Ovary (tissue), 9 donors: Measurements from ENCODE around the gene QPCT. TPM values are rescaled to one million over a fixed set of nuclear protein-coding genes. Genes with fewer than 3 reads are reported as not detected.
A peak's percentile ranks its signal among the peaks of the same experiment; 100 is the strongest.

Experiments
- DNase-seq, 5 donors: peaks; one replicate each; pipeline ENCODE4 v3.0.0-alpha.2; 2019 to 2020
- H3K27ac ChIP-seq, 2 donors: fragments of 200-600 bp; one replicate each; pipeline versions ENCODE4 v1.5.1 to v1.8.0; 2019 to 2022
- H3K27me3 ChIP-seq: fragments of 200-600 bp; one replicate; pipeline ENCODE4 v1.8.0; 2022
- H3K36me3 ChIP-seq: fragments of 200-600 bp; sonication (generic); one replicate; pipeline ENCODE4 v1.5.1; 2019
- H3K4me1 ChIP-seq: one replicate; pipeline ENCODE4 v1.8.1; 2013; ENCODE audit warnings: mild to moderate bottlenecking, moderate library complexity; ENCODE audit not compliant: insufficient read depth
- H3K4me3 ChIP-seq: fragments of 200-600 bp; sonication (generic); one replicate; pipeline ENCODE4 v1.5.1; 2017
- H3K9me3 ChIP-seq, 2 donors: fragments of 200-600 bp in 1 of 2; sonication (generic) in 1 of 2; one replicate each; pipeline versions ENCODE4 v1.5.1 to v1.8.1; 2013 to 2019; ENCODE audit warnings: mild to moderate bottlenecking in 1 of 2, moderate library complexity in 1 of 2
- CTCF ChIP-seq, 3 donors: fragments of 450-650 bp in 2 of 3; fragments of 200-600 bp in 1 of 3; IDR thresholded peaks; one replicate each; pipeline versions ENCODE4 v1.5.1 to v1.8.0; 2016 to 2022; ENCODE audit warnings: antibody characterized with exemption in 3 of 3, mild to moderate bottlenecking in 1 of 3
- EP300 ChIP-seq: sonication (generic); formaldehyde crosslinking; IDR thresholded peaks from one replicate; pipeline ENCODE4 v1.6.1; 2017; ENCODE audit warnings: antibody characterized with exemption
- POLR2A ChIP-seq: fragments of 450-650 bp; IDR thresholded peaks from one replicate; pipeline ENCODE4 v1.6.1; 2017; ENCODE audit warnings: antibody characterized with exemption, mild to moderate bottlenecking, moderate library complexity
- WGBS, 3 donors: extraction: QIAGEN DNeasy Blood & Tissue Kit in 1 of 3; methylation state at CpG; one replicate each; pipeline versions ENCODE4 v1.1.5 to v1.1.7; 2013 to 2017; 5-methylcytosine and 5-hydroxymethylcytosine counted together
- intact Hi-C, 4 donors: fragments of 100-400 bp; cut with DNase I; formaldehyde crosslinking; loops; one replicate each; pipeline versions ENCODE4 v1.11.0 to v1.15.1; 2022 to 2023
- polyA plus RNA-seq, 2 donors: library from polyadenylated mRNA; stranded (reverse); fragments of 200-250 nt in 1 of 2; fragments of 350-450 nt in 1 of 2; fragmentation: Illumina TruSeq in 1 of 2; extraction: RNeasy Lipid Tissue Mini Kit (QIAGEN cat#74804) in 1 of 2; gene quantifications; one replicate each; pipeline ENCODE4 v1.2.3, GENCODE V29; 2013 to 2014
- total RNA-seq, 7 donors: library from RNA; depleted of rRNA in 2 of 7; stranded (reverse); fragments of >200 nt in 2 of 7; fragmentation: NEBNext Ultra II Directional in 3 of 7; extraction: Animal tissue kit (Norgen Biotek cat#: 25700) in 3 of 7; gene quantifications; one replicate each; pipeline versions ENCODE4 v1.1.0 to v1.2.4, GENCODE V29; 2016 to 2023
- donor health status: DM: no; HTN: no; CAD: no; lungs with moderate emphysema.
- donor health status: DM: no; HTN: no; CAD: no.
- donor health status: Bipolar disorder and iron deficiency.
- donor health status: DM: yes; HTN: yes; CAD: no.
- donor health status: DM: no; HTN: no; CAD: no.
- donor health status: DM: yes; HTN: yes; CAD: no.

Gene QPCT
- total and polyA plus RNA-seq, 9 donors: 0.35 to 17.7 (median 1.5) TPM

- no peaks in the 10 kb centered on the region for H3K9me3 ChIP-seq
- WGBS, 3 donors: 0% methylated on average over 2 of the region's 2 CpGs
- intact Hi-C loops: no loop called here
- peak overlapping the region; percentile 18 to 93 for H3K27ac ChIP-seq
- H3K4me1 ChIP-seq: peaks cover 2% of the 10 kb centered on the region
- no peaks in the 10 kb centered on the region for H3K36me3 ChIP-seq
- TF ChIP-seq CTCF (IDR thresholded peaks at IDR 0.05) (no peak), EP300 (no peak), POLR2A (no peak)
- no peak overlapping the region for H3K4me3 ChIP-seq
- H3K27me3 ChIP-seq: no peaks in the 10 kb centered on the region
- DNase-seq: peak in 3 of 5 donors; percentile 33 to 59 (median 35)
Measured at GRCh38 chr2:37326285-37326684, 18.1 kb upstream of the QPCT start.

- H3K4me1 ChIP-seq: peaks cover 2% of the 10 kb centered on the region
- no peaks in the 10 kb centered on the region for H3K27me3 ChIP-seq
- intact Hi-C loops: no loop called here
- peak overlapping the region in 1 of 2 donors; percentile 93 for H3K27ac ChIP-seq
- 60 to 68% (median 66%) methylated on average over 8 of the region's 8 CpGs for WGBS, 3 donors
- no peaks in the 10 kb centered on the region for H3K9me3 ChIP-seq
- H3K36me3 ChIP-seq: no peaks in the 10 kb centered on the region
- DNase-seq: no peak
- no peak overlapping the region for H3K4me3 ChIP-seq
- no peak for TF ChIP-seq EP300
- no peak for TF ChIP-seq POLR2A
- TF ChIP-seq CTCF (IDR thresholded peaks at IDR 0.05): no peak
Measured at GRCh38 chr2:37326866-37327634, 17.4 kb upstream of the QPCT start.

- H3K4me3 ChIP-seq: no peak overlapping the region
- no peaks in the 10 kb centered on the region for H3K9me3 ChIP-seq
- no peak overlapping the region for H3K27ac ChIP-seq
- TF ChIP-seq POLR2A: no peak
- no peak for TF ChIP-seq CTCF (IDR thresholded peaks at IDR 0.05)
- no peak for TF ChIP-seq EP300
- no peaks in the 10 kb centered on the region for H3K4me1 ChIP-seq
- H3K36me3 ChIP-seq: no peaks in the 10 kb centered on the region
- intact Hi-C loops: no loop called here
- no peaks in the 10 kb centered on the region for H3K27me3 ChIP-seq
- DNase-seq: no peak
Measured at GRCh38 chr2:37330681-37331080, 13.7 kb upstream of the QPCT start.

- H3K27ac ChIP-seq: no peak overlapping the region
- intact Hi-C loops: no loop called here
- H3K9me3 ChIP-seq: no peaks in the 10 kb centered on the region
- no peak overlapping the region for H3K4me3 ChIP-seq
- no peaks in the 10 kb centered on the region for H3K4me1 ChIP-seq
- H3K27me3 ChIP-seq: no peaks in the 10 kb centered on the region
- TF ChIP-seq EP300 (no peak), CTCF (IDR thresholded peaks at IDR 0.05) (no peak), POLR2A (no peak)
- no peak for DNase-seq
- 86 to 93% (median 89%) methylated on average over 3 of the region's 3 CpGs for WGBS, 3 donors
- no peaks in the 10 kb centered on the region for H3K36me3 ChIP-seq
Measured at GRCh38 chr2:37332560-37332959, 11.9 kb upstream of the QPCT start.
